Mesenchymal stem cell (in vitro differentiated cells and primary cell): ENCODE measurements around the gene PTPRG.

Experiments used
- DNase-seq: peaks from one replicate; pipeline ENCODE4 v3.0.0-alpha.2; 2013
- H2AFZ ChIP-seq: one replicate; pipeline ENCODE4 v1.6.1; 2013; ENCODE audit warnings: low read depth, mild to moderate bottlenecking, control low read depth, inconsistent platforms, low read length, moderate library complexity
- H2AK5ac ChIP-seq: 2 replicates; pipeline ENCODE4 v1.6.1; 2013; ENCODE audit warnings: low read length, moderate library complexity, mild to moderate bottlenecking, inconsistent platforms; ENCODE audit not compliant: severe bottlenecking
- H2BK120ac ChIP-seq: one replicate; pipeline ENCODE4 v1.6.1; 2013; ENCODE audit warnings: low read depth, mild to moderate bottlenecking, inconsistent platforms, low read length, moderate library complexity
- H2BK12ac ChIP-seq, 2 experiments: one replicate each; pipeline ENCODE4 v1.6.1; 2013; ENCODE audit warnings: inconsistent platforms in 2 of 2, low read length in 2 of 2, mild to moderate bottlenecking in 2 of 2, moderate library complexity in 2 of 2, control low read depth in 1 of 2
- H2BK15ac ChIP-seq: one replicate; pipeline ENCODE4 v1.6.1; 2013; ENCODE audit warnings: mild to moderate bottlenecking, low read depth, inconsistent platforms; ENCODE audit not compliant: poor library complexity, severe bottlenecking
- H2BK5ac ChIP-seq: 2 replicates; pipeline ENCODE4 v1.6.1; 2013; ENCODE audit warnings: low read depth, mild to moderate bottlenecking, low read length, control low read depth, inconsistent platforms; ENCODE audit not compliant: poor library complexity, severe bottlenecking
- H3K14ac ChIP-seq, 2 experiments: one replicate each; pipeline ENCODE4 v1.6.1; 2013; ENCODE audit warnings: inconsistent platforms in 2 of 2, low read length in 2 of 2, control low read depth in 1 of 2, mild to moderate bottlenecking in 1 of 2, moderate library complexity in 1 of 2
- H3K18ac ChIP-seq, 2 experiments: one replicate each; pipeline ENCODE4 v1.6.1; 2013; ENCODE audit warnings: inconsistent platforms in 2 of 2, low read length in 2 of 2, control low read depth in 1 of 2, low read depth in 1 of 2, mild to moderate bottlenecking in 1 of 2
- H3K23ac ChIP-seq, 2 experiments: one replicate each; pipeline ENCODE4 v1.6.1; 2013; ENCODE audit warnings: inconsistent platforms in 2 of 2, low read length in 2 of 2, mild to moderate bottlenecking in 2 of 2, moderate library complexity in 2 of 2, control low read depth in 1 of 2
- H3K27ac ChIP-seq: 2 replicates; pipeline ENCODE4 v1.5.1; 2013; ENCODE audit warnings: mild to moderate bottlenecking, moderate library complexity, low read length, control low read depth, inconsistent platforms; ENCODE audit not compliant: poor library complexity, severe bottlenecking
- H3K27me3 ChIP-seq, 2 experiments: 2 replicates each; pipeline versions ENCODE4 v1.6.1 to v1.7.0; 2013; ENCODE audit warnings: low read length in 2 of 2, mild to moderate bottlenecking in 2 of 2, moderate library complexity in 2 of 2, control low read depth in 1 of 2, inconsistent platforms in 1 of 2; ENCODE audit not compliant: control insufficient read depth in 1 of 2, insufficient read depth in 1 of 2
- H3K36me3 ChIP-seq, 2 experiments: 2 replicates each; pipeline versions ENCODE4 v1.6.1 to v1.7.0; 2013; ENCODE audit warnings: low read length in 2 of 2, control low read depth in 1 of 2, inconsistent platforms in 1 of 2, low read depth in 1 of 2, mild to moderate bottlenecking in 1 of 2; ENCODE audit not compliant: insufficient read depth in 2 of 2, control insufficient read depth in 1 of 2
- H3K4ac ChIP-seq, 2 experiments: one replicate each; pipeline ENCODE4 v1.6.1; 2013; ENCODE audit warnings: inconsistent platforms in 2 of 2, low read length in 2 of 2, mild to moderate bottlenecking in 2 of 2, moderate library complexity in 2 of 2, control low read depth in 1 of 2, low read depth in 1 of 2
- H3K4me1 ChIP-seq: 2 replicates; pipeline ENCODE4 v1.6.1; 2013; ENCODE audit warnings: low read depth, low read length, control low read depth; ENCODE audit not compliant: control insufficient read depth, insufficient read depth
- H3K4me2 ChIP-seq: 2 replicates; pipeline ENCODE4 v1.6.1; 2013; ENCODE audit warnings: low read length, mild to moderate bottlenecking, inconsistent platforms; ENCODE audit not compliant: poor library complexity, severe bottlenecking
- H3K4me3 ChIP-seq, 2 experiments: 2 replicates each; pipeline versions ENCODE4 v1.5.1 to v1.7.0; 2013; ENCODE audit warnings: low read length in 2 of 2, mild to moderate bottlenecking in 2 of 2, control low read depth in 1 of 2, low read depth in 1 of 2; ENCODE audit not compliant: insufficient read depth in 1 of 2
- H3K79me1 ChIP-seq: replicated peaks from 2 replicates; pipeline ENCODE4 v1.6.1; 2013; ENCODE audit warnings: mild to moderate bottlenecking, control low read depth, low read length, inconsistent platforms; ENCODE audit not compliant: poor library complexity, severe bottlenecking
- H3K9ac ChIP-seq: 2 replicates; pipeline ENCODE4 v1.7.0; 2013; ENCODE audit warnings: mild to moderate bottlenecking, low read length, moderate library complexity
- H3K9me3 ChIP-seq: 2 replicates; pipeline ENCODE4 v1.7.0; 2013; ENCODE audit warnings: mild to moderate bottlenecking, low read length; ENCODE audit not compliant: control insufficient read depth
- H4K8ac ChIP-seq: one replicate; pipeline ENCODE4 v1.6.1; 2013; ENCODE audit warnings: inconsistent platforms, mild to moderate bottlenecking, low read length, moderate library complexity
- H4K91ac ChIP-seq: one replicate; pipeline ENCODE4 v1.6.1; 2013; ENCODE audit warnings: mild to moderate bottlenecking, low read length, inconsistent platforms
- WGBS: methylation state at CpG from one replicate; pipeline ENCODE4 v1.1.7; 2013; ENCODE audit warnings: mixed read lengths; 5-methylcytosine and 5-hydroxymethylcytosine counted together

PTPRG gene

DNA sequence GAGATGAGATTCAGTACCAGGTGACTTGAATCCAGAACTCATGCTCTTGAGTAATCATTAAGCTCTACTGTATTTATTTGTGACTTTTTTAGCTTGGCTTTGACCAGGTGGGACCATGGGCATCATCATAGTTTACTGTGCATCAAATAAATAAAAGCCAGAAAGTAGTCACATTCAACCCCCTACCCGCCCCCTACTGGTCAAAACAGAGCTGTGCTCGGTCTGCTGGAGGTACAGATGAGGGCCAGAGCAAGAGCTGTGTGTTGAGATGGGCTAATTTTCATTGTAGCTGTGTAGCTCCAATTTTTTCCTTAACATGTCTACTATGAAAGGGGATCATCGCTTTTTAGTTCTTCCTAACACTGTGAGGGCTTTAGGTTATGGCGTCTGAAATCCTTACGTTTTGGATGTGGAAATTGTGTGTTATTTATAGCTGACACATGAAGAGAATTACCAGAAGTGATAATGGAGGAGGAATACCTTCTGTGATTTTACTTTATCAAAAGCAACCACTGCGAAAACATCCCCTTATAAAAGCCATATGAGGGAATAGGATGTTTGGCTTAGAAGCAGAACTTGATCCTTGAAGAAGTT lies 375.1 kb downstream of the PTPRG start:
- Histone ChIP-seq H2BK15ac (no peak overlapping the region), H4K8ac (no peak overlapping the region), H2BK12ac (no peak overlapping the region), H3K9ac (no peak overlapping the region), H3K4me2 (no peak overlapping the region), H3K4ac (no peak overlapping the region), H2BK5ac (no peak overlapping the region), H3K4me1 (no peaks in the 10 kb centered on the region), H3K4me3 (no peak overlapping the region), H3K79me1 (peaks cover 24% of the 10 kb centered on the region), H3K18ac (no peak overlapping the region), H2BK120ac (no peak overlapping the region), H3K36me3 (peaks cover 3 to 8% of the 10 kb centered on the region in 2 experiments), H2AFZ (no peak overlapping the region), H3K14ac (no peak overlapping the region), H2AK5ac (no peak overlapping the region), H3K23ac (no peak overlapping the region), H3K27ac (no peak overlapping the region), H3K9me3 (peaks cover 10% of the 10 kb centered on the region), H4K91ac (no peak overlapping the region), H3K27me3 (no peaks in the 10 kb centered on the region)
- WGBS = 69% methylated on average over 4 of the region's 6 CpGs
- peak; percentile 27 for DNase-seq

DNA sequence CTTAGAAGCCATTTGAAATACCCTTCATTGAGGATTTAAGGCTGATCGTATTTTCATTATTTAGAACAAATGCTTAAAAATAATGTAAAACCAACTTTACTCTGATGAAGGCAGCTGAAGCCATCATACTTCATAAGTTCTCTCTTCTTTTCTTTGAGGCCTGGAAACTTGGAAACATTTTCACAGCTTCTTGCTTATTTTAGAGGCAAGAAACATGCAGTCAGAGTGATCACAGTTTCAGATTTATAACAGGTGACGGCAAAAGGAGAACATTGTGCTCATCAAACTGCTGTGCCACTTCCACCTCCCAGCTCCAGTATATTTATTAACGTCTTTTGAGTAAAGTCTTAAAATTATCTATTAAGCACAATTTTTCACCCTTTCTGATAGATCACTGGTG lies 376.1 kb downstream of the PTPRG start:
- Histone ChIP-seq H3K4ac (no peak overlapping the region), H3K9ac (no peak overlapping the region), H3K4me2 (no peak overlapping the region), H3K4me1 (no peaks in the 10 kb centered on the region), H2AK5ac (no peak overlapping the region), H2BK12ac (no peak overlapping the region), H4K91ac (no peak overlapping the region), H3K18ac (no peak overlapping the region), H2BK5ac (no peak overlapping the region), H2BK15ac (no peak overlapping the region), H4K8ac (no peak overlapping the region), H3K4me3 (no peak overlapping the region), H3K27me3 (no peaks in the 10 kb centered on the region), H3K23ac (no peak overlapping the region), H3K36me3 (peaks cover 3 to 8% of the 10 kb centered on the region in 2 experiments), H2BK120ac (no peak overlapping the region), H3K9me3 (peaks cover 15% of the 10 kb centered on the region), H2AFZ (no peak overlapping the region), H3K27ac (no peak overlapping the region), H3K14ac (no peak overlapping the region), H3K79me1 (peaks cover 22% of the 10 kb centered on the region)
- 100% methylated on average over 1 of the region's 3 CpGs for WGBS
- DNase-seq = no peak

- peaks cover 16% of the 10 kb centered on the region for H3K9me3 ChIP-seq
- DNase-seq = no peak
These were observed 377.6 kb downstream of the PTPRG start for GRCh38 chr3:61938878-61939549.

GRCh38 chr3:61940236-61940635 lies 378.9 kb downstream of the PTPRG start:
- peaks cover 14% of the 10 kb centered on the region for H3K79me1 ChIP-seq
- DNase-seq = no peak
- no peak overlapping the region for H4K8ac ChIP-seq
- H3K4me2 ChIP-seq = no peak overlapping the region
- no peak overlapping the region for H2AFZ ChIP-seq
- no peak overlapping the region for H2BK15ac ChIP-seq
- no peaks in the 10 kb centered on the region for H3K27me3 ChIP-seq
- WGBS = no CpG with 5 or more reads among the region's 2 CpGs
- H3K23ac ChIP-seq = no peak overlapping the region
- no peak overlapping the region for H3K27ac ChIP-seq
- H3K36me3 ChIP-seq = peaks cover 0 to 2% of the 10 kb centered on the region in 2 experiments
- H3K4me3 ChIP-seq = no peak overlapping the region
- no peak overlapping the region for H3K14ac ChIP-seq
- no peak overlapping the region for H3K4ac ChIP-seq
- H3K9ac ChIP-seq = no peak overlapping the region
- peaks cover 5% of the 10 kb centered on the region for H3K9me3 ChIP-seq
- H2BK12ac ChIP-seq = no peak overlapping the region
- no peaks in the 10 kb centered on the region for H3K4me1 ChIP-seq
- no peak overlapping the region for H2AK5ac ChIP-seq
- H4K91ac ChIP-seq = no peak overlapping the region
- H2BK5ac ChIP-seq = no peak overlapping the region
- no peak overlapping the region for H2BK120ac ChIP-seq
- no peak overlapping the region for H3K18ac ChIP-seq

More at GRCh38 chr3:61938878-61939549, 377.6 kb downstream of the PTPRG start:
- no peak overlapping the region for H3K14ac ChIP-seq
- no peak overlapping the region for H3K4me3 ChIP-seq
- no peak overlapping the region for H3K18ac ChIP-seq
- no peak overlapping the region for H3K27ac ChIP-seq
- H3K4ac ChIP-seq = no peak overlapping the region
- no peak overlapping the region for H3K9ac ChIP-seq
- H3K23ac ChIP-seq = no peak overlapping the region
- peaks cover 3 to 8% of the 10 kb centered on the region in 2 experiments for H3K36me3 ChIP-seq
- no peak overlapping the region for H2BK5ac ChIP-seq
- H2BK120ac ChIP-seq = no peak overlapping the region
- H4K8ac ChIP-seq = no peak overlapping the region
- H2BK15ac ChIP-seq = no peak overlapping the region
- no peak overlapping the region for H2AK5ac ChIP-seq
- 76% methylated on average over 7 of the region's 9 CpGs for WGBS
- peaks cover 19% of the 10 kb centered on the region for H3K79me1 ChIP-seq
- H2AFZ ChIP-seq = no peak overlapping the region
- no peak overlapping the region for H2BK12ac ChIP-seq
- H3K4me1 ChIP-seq = no peaks in the 10 kb centered on the region
- H3K4me2 ChIP-seq = no peak overlapping the region
- no peaks in the 10 kb centered on the region for H3K27me3 ChIP-seq
- no peak overlapping the region for H4K91ac ChIP-seq
